HG02763 (cell line): ENCODE results near the gene TRIM45.
"Not testable (repeated sequence)": the region's sequence is repeated elsewhere in the genome, so short reads cannot be mapped to it uniquely, and the experiment has no call there.

Experiments
- ATAC-seq: cut with Tn5 transposase; IDR thresholded peaks from one replicate; pipeline ENCODE4 v1.9.1; 2021; ENCODE audit warnings: mild to moderate bottlenecking, moderate library complexity; ENCODE audit not compliant: unreplicated experiment

TRIM45 gene

DNA sequence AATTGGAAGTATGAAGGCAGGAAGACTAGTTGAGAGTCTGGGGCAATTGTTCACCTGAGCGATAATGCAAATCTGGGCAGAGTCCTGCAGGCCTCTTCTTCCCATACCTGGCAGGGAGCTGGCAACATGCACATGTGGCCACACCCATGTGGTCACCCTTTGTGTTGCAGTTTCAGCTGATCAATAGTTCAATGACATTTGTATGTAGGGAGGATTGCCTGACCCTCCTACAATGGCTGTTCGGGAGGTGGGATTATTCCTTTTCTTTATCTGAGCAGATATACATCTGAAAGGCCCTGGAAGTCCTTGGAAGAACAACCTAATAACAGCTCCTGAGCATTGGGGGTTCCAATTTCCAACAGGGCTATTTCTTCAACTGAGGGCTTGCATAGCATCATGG is 15.2 kb upstream of the TRIM45 start:
- no peak for ATAC-seq

DNA sequence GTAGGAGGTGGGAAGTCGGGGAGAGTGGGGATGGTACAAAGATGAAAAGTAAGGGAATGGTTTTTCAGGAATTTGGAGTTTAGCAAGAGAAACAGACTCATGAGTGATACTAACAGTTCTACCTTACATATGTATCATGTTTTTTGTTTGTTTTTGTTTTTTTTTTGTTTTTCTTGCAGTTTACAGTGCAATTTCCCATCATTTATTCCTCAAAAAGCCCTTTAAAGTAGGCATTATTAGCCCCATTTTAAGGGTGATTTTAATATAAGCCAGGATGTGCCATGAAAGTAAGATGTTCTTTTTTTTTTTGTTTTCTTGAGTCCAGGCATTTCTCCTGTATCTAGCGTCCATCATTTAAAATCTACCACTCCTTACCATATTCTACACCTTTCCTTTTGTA is 13.8 kb upstream of the TRIM45 start:
- no peak for ATAC-seq

DNA sequence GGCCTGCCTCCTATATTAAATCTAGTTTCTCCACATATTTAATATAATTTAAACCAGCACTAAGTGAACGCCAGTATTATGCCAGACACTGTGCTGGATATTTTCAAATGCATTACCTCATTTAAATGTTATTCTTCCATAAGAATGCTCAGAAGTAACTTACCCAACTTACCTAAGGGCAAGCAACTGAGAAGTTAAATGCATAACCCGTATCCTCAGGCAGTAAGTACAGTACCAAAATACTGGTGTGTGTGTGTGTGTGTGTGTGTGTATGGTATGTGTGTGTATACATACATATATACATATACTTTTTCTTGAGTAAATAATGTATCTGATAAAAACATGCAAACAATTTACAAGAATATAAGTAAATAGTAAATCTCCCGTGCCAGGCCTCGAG is 9.0 kb upstream of the TRIM45 start:
- ATAC-seq = no peak

DNA sequence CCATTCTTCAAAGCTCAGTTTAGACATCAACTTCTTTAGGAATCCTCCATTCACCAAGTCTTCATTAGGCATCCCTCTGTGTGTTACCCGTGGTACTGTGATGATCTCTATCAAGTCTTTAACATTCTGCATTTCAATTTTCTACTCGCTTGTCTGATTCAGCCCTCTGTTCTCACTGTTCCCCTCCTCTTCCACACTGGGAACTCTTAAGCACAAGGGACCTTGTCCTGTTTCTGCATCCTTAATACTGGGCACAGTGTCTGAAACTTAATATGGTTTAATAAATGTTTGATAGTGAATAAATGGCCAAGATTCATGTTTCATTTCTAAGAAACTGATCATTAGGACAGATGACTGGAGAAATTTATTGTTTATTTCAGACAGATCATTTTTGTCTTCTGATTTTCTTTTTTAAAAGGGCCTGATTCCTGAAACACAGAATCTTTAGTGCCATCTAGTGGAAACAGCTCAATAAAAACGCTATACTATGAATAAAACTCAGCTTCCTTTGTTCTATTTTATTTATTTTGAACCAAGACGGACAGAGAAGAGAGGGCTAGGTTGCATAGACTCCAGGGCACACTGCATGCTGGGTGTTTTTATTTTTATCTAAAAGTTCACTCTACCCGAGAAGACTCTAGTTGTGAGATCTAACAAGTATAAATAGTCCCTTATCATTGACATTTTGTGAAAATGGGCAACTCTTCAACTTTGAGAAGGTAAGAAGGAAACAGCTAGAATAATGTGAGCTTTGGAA is 7.0 kb upstream of the TRIM45 start:
- no peak for ATAC-seq

DNA sequence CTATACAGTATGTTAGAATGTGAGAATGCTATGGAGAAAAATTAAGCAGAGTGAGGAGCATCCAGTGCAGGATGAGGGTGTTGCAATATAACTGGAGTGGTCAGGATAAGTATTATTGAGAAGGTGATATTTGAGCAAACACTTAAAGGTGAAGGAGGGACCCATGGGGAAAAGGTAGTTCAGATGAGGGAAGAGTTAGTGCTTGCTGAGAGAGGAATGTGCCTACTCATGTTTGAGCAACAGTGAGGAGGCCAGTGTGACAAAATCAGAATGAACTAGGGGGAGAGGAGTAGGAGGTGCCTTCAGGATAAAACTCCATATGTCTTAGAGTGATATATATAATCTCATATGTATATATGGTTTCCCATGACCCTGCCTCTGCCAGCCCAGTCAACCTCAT is 6.2 kb upstream of the TRIM45 start:
- ATAC-seq = no peak

DNA sequence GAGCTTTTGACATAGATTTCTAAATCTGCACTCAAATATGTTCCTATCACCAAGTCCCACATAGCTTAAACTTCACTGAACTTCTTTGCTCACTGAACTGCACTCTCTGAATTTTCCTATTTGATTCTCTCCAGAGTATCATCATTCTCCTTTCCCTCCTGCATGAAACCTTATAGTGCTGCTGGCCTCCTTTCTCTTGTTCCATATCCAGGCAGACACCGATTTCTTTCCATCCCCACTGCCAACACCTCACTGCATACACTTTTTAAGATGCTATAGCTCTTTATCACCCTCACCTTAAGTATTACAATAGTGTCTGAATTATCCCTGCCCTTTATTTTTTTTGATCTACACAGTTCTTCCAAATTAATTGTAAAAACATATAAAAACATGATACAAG is 3.1 kb upstream of the TRIM45 start:
- no peak for ATAC-seq

DNA sequence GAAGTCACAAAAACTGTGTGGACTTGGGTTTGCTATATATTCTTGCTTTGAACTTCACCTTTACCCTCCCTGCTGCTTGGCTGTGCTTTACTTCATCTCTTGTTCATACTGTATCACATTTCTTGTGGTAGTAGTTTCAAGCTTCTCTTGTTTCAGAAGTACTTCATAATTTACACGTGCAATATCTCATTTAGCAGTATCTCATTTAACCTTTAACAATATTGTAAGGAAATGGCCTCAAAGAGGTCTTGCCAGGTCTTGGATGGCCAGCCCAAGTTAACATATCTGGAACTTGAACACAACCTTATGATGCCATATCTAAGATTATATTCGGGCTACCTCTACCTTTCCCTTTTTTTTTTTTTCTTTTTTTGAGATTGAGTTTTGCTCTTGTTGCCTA is 1.7 kb upstream of the TRIM45 start:
- ATAC-seq = no peak

DNA sequence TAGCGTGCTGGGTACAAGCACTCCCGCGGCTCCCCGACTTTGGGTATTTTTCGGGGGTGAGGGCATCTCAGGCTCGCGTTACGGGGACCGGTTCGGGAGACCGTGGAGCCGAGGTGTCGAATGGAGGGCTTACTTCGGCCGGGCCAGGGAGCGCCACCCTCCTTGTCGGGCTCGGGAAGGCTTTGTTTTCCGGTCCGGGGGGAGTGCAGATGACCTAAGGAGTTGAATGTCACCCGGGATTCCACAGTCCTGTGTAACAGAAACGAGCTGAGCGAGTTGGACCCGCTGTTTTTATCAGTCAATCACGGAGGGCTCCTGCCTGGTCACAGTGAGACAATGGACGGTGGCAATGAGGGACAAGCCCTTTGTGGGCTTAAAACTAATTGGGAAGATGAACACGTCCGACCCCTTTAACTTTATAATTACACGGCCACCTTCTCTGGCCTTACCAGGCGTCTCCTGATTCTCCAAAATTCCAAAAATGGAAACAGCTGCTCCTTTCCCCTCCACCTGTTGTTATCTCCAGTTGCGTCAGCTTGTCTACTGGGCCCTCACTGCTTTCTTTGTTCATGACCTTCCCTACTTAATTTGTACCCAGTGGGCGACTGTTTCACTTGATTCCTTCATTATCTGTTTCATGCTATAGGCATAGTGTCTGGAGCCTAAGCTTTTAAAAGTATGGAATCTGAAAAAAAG is 929 bp upstream of the TRIM45 start:
- no peak for ATAC-seq

DNA sequence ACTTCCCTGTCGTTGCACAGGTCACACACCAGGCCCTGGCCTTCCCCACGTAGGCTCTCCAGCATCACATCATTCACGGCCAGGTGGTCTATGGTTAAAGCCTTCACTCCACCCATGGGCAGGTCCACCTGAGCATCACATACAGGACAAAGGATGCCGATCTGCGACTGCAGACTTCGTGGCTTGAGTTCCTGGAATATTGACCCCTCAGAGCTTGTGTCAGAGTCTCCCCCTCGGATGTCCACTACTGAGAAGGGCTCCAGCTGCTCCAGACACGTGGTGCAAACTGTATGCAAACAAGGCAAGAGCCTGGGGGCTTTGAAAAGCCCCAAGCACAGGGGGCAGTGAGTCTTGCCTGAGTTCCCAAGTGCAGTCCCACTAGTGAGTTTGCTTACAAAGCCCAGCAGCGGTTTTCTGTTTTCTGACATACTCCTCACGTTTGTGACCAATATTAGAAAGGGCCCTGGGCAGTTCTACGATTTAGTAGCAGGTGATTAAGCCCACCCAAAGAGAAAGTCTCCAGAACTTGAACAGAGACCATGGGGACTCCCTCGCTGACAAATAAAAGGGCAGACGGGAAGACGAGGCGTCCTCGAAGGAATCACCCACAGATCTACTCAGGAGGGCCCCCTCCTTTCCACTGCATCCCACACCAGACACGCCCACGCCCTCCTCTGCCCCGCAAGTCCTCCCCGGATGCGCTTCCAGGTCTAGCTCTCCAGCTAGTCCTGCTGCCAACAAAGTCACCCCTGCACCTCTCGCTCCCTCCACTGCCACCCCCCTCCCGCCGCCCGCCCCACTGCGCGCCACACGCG is 568 bp downstream of the TRIM45 start:
- ATAC-seq = no peak

DNA sequence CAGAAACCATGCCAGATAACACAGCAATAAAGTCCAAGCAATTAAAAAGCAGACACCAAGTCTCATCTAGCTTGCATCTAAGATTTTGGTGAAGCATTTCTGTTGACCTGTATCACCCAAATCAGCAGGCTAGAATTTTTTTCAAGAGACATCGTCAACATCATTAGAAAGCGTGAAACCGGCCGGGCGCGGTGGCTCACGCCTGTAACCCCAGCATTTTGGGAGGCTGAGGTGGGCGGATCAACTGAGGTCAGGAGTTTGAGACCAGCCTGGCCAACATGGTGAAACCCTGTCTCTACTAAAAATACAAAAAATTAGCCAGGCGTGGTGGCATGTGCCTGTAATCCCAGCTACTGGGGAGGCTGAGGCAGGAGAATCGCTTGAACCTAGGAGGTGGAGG is 2.4 kb downstream of the TRIM45 start:
- ATAC-seq = not testable (repeated sequence)

DNA sequence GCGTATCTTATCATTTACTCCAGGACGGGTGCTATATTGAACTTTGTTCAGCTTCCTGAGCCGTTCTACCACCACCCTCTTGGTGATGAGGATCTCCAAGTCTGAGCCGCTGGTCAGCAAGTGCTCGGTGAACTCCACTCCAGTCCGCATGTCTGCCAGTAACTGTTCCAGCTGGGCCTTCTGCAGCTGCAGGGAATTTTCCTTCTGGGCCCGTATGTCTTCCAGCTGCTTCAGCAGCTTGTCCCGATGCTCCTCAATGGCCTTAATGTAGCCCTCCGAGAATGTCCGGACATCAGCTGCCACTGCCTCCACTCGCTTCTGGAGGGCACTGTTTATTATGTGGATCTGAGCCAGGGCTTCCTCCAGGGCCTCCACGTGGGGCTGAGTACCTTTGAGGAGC is 3.4 kb downstream of the TRIM45 start:
- ATAC-seq = no peak

DNA sequence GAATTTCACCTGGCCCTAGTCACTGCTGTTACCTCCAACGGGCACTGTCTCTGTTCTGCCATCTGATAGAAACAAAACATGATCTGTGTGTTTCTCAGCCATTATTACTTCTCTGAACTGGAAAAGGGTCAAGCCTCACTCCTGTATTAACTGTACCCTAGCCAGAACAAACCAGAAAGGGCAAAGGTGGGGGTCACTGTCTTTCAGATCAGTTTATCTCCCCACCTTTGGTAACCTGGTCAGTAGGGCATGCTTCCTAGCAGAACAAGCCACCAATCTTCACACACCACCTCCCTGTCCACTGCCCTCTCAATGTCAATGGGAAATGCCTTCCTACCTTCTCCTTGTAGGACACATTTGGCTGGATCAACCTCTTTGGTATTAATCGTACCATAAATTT is 3.9 kb downstream of the TRIM45 start:
- no peak for ATAC-seq

DNA sequence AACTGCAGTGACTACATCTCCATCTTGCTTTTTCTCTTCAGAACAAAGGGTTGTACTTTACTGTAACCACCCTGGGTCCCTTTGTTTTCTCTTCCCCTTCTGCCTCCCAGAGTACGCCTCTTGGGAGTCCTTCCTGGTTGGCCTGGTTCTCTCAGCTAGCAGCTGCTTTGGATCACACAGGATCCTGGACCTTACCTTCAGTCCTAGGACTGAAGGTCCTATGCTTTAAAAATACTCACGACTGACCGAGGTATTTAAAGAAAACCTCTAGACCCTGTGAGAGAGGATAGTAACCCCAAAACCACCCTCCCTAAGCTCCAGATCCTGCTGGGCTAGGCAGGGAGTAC is 4.8 kb downstream of the TRIM45 start:
- ATAC-seq = no peak

DNA sequence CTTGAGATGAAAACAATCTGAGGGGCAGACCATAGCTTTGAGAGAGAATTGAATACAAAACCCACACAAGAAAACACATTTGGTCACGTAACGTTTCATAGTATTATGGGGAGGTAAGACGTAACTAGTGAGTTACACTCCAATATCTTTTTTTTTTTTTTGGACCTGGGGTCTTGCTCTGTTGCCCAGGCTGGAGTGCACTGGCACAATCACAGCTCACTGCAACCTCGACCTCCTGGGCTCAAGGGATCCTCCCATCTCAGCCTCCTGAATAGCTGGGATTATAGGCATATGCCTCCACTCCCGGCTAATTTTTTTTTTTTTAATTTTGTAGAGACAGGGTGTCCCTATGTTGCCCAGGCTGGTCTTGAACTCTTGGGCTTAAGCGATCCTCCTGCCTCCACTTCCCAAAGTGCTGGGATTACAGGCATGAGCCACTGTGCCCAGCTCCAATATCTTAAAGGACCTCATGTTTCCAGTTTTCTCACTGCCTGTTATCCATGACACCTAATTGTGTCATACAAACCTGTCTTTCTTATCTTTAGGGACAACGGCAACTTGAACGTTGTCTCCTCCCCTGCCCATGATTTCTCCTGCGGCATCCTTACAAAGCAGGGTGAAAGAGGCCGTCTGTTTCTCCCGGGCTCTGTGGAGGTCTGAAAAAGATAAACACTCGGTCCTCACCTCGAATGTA is 5.3 kb downstream of the TRIM45 start:
- no peak for ATAC-seq

DNA sequence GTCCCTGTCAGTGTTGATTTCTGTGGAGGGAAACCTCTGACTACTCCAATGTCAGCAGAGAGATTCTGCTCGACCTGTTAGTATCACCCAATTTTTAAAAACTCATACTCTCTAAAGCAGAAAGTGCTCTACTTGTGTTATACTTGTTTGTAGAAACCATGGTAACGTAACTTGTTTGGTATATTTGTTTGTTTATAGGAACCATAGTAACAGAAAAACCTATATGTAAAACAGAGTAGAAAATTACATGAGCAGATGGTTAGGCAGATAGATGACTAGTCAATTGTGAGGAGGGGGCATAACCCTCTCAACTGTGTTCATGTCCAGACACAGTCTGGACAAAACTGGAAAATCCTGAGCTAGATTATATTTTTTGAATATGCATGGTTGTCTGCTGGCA is 6.7 kb downstream of the TRIM45 start:
- ATAC-seq = no peak

DNA sequence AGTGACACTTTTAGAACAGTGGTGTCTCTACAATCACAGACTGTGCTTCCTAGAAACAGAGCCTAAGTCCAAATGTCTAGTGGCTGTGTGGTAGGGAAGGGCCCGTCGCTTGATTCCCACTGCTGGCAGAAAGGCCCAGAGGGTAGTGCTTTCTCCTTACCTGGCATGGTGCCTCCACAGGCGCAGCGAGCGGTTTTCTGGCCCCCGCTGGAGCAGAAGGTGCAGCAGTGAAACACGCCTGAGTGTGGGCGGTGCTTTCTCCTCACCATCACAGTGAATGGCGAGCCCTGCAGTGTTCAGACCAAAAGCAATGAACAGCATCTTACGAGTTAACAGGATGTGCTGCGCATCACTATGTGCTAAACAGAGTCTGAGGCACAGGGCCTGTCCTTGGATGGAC is 8.3 kb downstream of the TRIM45 start:
- no peak for ATAC-seq

DNA sequence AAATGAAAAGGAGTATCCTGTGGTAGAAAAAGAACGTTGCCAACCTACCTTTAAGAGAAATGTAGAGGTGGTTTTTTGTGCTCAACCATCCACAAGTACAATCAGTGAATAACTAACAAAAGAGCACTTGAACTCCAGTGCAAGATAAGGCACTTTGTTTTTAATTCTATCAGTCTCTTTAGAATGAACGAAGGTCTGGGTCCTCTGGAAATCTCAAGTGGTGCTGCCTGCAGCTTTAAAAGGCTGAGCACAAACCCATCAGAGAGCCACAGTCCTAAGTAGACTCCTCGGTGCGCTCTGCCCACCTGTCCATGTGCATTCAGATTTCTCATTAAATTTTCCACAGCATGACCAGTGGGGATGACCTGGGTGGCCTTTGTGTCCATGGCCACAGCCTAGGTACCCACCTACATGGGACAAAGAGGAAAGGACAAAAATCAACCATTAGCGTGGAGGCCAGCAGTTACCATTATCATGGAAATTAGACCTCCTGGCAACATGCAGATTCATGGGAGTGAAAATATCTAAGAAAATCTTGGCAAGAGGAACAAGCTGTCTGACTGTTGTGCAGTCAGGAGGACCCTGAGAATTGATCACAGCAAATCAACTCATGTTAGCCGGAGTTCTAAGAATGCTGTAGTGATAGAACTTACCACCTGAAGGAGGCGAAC is 9.4 kb downstream of the TRIM45 start:
- no peak for ATAC-seq

DNA sequence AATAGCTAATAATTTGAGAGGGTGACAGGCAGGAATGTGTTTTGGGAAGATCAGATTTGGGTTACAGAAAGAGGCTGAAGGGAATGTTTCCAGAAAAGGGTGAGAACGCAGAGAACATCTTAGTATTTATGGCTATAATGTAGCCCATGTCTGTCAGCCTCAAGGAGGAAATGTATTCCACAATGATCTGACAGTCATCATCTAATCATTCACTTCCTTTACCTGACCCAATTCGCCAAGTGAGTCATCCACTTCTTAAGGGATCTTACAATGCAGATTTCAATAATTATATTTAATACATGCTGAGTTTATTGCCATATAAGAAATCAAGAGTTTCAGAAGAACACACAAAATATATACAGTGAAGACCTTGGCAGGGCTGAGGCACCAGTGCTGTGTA is 10.8 kb downstream of the TRIM45 start:
- ATAC-seq = no peak

DNA sequence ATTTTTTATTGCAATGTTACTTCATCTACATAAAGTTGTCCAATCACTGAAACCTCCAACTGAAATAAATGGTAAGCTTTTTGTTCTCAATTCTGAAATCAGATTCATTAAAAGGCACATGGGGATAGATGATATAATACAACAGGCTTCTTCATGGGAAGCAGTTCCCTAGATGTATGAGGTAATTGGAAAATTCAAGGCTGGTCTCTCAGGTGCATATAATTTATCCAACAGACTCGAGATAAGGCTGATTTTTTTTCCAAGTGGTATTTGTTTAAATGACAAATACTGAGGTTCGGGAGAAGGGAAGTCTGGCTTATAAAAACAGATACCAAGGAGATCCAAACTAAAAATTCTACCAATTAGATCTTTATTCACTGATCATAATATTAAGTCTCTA is 14.2 kb downstream of the TRIM45 start:
- ATAC-seq = no peak

DNA sequence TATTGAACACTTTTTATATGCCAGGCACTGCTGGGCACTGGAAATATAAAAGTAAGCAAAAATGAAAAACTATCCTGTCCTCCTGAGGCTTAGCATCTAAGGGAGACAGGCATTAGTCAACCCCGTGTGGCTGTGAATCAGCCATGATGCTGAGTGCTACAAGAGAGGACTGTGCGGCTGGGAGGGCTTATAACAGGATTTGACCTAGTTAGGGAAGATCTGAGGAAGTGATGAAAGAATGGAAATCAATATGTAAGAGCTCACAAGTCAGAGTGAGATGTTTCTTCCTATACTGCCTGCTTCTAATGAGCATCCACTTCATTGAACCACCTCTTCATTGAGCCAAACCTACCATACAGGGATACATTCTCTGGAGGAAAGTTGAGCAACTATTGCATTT is 15.1 kb downstream of the TRIM45 start:
- ATAC-seq = no peak

DNA sequence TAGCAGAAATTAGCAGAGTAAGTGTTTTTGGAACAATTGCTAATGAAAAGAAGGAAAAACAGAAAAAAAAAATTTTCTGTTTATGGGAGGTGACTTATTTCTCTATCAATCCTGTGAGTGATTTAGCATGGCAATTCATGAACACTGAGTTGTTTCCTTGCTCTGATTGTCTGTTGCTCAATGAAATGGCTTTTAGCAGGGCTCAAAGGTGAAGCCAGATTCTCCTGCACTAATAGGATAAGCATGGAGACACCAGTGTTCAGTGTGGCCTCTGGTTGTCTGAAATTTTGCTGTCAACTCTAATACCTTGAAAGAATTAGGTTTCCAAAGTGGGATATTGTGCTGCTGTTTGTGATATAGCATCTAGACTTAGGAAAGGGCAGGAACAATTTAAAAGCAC is 15.8 kb downstream of the TRIM45 start:
- no peak for ATAC-seq
